AG09319 (cell line): ENCODE results near the gene ZCCHC2.

ENCODE experiments used
- DNase-seq: peaks from one replicate; pipeline ENCODE4 v3.0.0-alpha.2; 2010; ENCODE audit warnings: low read depth; ENCODE audit errors: extremely low read depth
- TF ChIP-seq, protein P1 (sequence below): IDR thresholded peaks from 2 replicates; pipeline ENCODE4 v1.5.1; 2011; ENCODE audit warnings: low read depth, mild to moderate bottlenecking, inconsistent platforms, low read length, moderate library complexity

ZCCHC2 gene

DNA sequence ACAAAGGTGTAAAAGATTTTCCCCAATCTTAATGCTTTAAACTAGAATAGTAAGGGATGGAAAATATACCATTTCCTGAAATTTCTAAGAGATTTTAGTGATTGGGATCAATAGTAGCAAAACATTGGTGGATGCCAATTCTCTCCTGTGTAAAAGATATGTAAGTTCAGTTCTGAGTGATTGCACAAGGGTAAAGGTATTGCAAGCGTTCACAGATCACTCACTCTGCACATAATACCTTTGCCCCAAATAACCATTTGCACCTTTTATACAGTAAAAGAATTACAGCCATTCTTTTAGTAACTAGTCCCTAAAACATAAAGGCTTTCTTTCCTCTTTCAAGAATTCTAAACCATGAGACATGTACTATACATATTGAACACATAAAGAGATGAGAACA, 13.0 kb upstream of the ZCCHC2 start:
- TF ChIP-seq, protein P1, sequence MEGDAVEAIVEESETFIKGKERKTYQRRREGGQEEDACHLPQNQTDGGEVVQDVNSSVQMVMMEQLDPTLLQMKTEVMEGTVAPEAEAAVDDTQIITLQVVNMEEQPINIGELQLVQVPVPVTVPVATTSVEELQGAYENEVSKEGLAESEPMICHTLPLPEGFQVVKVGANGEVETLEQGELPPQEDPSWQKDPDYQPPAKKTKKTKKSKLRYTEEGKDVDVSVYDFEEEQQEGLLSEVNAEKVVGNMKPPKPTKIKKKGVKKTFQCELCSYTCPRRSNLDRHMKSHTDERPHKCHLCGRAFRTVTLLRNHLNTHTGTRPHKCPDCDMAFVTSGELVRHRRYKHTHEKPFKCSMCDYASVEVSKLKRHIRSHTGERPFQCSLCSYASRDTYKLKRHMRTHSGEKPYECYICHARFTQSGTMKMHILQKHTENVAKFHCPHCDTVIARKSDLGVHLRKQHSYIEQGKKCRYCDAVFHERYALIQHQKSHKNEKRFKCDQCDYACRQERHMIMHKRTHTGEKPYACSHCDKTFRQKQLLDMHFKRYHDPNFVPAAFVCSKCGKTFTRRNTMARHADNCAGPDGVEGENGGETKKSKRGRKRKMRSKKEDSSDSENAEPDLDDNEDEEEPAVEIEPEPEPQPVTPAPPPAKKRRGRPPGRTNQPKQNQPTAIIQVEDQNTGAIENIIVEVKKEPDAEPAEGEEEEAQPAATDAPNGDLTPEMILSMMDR: no peak
- DNase-seq: no peak

DNA sequence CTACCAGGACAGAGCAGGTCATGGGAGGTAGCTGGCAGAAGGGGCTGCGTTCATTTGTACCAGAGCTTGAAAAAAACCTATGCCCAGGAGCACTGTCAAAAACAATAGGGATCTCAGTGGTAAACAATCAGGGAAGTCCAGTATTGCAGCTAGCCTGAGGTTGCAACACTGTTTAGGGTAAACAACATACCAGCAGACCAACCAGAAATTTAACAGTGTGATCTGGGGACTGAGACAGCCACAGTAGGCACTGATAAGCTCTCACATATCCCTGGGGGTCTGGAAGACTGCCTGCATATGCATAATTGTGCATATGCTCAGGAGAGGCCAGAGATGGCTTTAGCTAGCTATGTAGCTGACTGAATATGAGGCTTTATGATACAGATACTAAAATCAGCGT, 12.0 kb upstream of the ZCCHC2 start:
- TF ChIP-seq, protein P1: no peak
- DNase-seq: no peak

DNA sequence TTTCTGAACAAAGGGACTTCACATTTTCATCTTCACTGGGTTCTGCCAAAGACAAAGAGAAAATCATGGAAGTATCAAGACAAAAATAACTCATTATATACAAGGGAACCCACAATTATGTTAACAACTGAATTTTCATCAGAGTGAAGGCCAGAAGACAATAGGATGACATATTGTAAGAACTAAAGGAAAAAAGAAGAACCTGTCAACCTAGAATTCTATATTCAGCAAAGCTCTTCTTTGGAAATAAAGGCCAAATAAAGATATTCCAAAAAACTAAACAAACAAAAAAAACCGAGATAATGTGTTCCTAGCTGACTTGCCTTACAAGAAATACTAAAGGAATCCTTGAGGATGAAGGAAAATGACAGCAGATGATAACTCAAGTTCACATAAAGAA, 10.3 kb upstream of the ZCCHC2 start:
- TF ChIP-seq, protein P1: no peak
- DNase-seq: no peak

DNA sequence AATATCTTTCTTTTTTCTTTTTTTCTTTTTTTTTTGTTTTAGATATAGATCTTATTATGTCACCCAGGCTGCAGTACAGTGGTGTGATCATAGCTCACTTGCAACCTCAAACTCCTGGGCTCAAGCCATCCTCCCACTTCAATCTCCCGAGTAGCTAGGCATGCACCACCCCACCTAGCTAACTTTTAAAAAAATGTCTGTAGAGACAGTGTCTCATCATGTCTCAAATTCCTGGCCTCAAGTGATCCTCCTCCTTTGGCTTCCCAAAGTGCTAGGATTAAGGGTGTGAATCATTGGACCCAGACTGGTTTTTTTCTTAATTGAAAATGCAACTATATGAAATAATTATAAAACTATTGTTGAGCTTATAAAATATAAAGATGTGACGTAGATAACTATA, 9.8 kb upstream of the ZCCHC2 start:
- DNase-seq: no peak
- TF ChIP-seq, protein P1: no peak

DNA sequence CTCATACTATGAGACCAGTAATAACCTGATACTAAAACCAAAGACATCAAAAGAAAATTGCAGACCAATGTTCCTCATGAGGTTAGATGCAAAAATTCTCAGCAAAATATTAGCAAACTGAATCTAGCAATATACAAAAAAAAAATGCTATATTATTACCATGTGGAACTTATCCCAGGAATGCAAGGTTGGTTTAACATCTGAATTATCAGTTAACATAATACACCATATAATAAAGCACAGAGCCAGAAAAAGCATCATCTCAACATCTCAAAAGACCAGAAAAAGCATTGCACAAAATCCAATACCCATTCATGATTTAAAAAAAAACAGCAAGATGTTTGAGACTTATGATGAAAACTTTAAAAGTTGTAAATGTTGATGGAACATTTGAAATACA, 8.3 kb upstream of the ZCCHC2 start:
- TF ChIP-seq, protein P1: no peak
- DNase-seq: no peak

DNA sequence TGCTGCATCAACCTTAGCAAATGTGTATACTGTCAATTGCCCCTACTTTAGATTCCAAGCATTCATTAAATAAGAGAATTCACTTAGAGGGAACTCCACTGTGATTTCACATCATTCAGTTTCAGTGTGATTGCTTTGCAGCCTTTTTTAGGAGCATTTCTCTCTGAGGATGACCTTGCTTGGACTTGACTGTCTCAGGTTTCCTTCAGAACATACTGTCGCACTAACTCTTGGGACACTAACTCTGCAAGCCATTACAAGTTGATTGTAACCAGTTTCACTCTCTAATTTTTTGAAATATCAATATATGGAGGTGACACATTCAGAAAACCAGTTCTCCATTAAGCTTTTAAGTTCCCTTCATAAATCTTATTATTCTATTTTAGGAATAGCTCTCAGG, 6.6 kb upstream of the ZCCHC2 start:
- TF ChIP-seq, protein P1: no peak
- DNase-seq: no peak

DNA sequence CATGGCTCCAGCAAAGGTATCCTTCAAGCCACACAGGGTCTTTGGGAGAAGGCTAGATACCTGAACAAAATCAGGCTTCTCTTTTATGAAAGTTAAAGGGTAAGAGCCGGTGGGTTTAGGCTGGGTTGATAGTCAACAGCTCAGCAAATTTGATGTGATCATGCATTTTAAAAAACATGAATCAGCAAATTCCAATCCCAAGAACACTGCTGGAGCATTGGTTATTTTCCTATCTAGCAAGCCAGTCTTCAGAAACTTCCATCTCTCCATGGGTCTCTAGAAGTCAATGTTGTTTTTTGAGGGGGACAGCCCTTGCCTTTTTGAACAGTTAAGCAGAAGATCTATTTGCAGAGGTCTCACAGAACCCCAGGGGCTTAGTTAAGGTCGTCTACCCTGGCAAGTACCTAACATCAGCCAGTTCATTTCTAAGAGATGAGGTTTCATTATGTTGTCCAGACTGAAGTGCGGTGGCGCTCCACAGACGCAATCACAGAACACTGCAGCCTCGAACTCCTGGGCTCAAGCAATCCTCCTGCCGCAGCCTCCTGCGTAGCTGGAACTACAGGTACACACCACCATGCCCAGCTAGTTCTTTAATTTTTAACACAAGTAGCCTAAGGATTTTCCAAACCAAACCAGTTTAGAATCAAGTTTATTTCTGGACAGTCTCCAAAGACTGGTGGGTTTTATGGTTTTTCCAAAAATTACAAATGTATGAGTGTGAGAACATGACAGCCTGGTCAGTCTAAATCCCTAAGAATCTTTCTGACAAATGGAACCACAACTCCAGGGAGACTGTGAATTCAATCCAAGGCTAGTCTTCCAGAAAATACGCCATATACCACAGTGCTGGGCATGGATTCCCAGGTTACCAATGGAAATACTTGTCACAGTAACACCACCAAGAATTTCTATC, 4.1 kb upstream of the ZCCHC2 start:
- TF ChIP-seq, protein P1: no peak

More for the DNA sequence above, 4.1 kb upstream of the ZCCHC2 start:
- DNase-seq: no peak
